Astrocyte (in vitro differentiated cells and primary cell): ENCODE measurements around the gene CDKAL1.

Source experiments
- CTCF ChIP-seq: IDR thresholded peaks from 2 replicates; pipeline ENCODE4 v1.5.1; 2011; ENCODE audit warnings: low read depth, mild to moderate bottlenecking, inconsistent platforms, low read length, moderate library complexity; ENCODE audit not compliant: insufficient read depth
- EZH2 ChIP-seq: IDR thresholded peaks from 2 replicates; pipeline ENCODE4 v1.6.1; 2012; ENCODE audit warnings: mild to moderate bottlenecking, low read length, inconsistent platforms; ENCODE audit not compliant: insufficient read depth

GRCh38 chr6:20710341-20710740 lies 176.1 kb downstream of the CDKAL1 start:
- TF ChIP-seq EZH2: no peak
- TF ChIP-seq CTCF: no peak
